ENCODE data around the gene NELFB.

Gene NELFB

GRCh38 chr9:137305798-137306065 lies 50.6 kb downstream of the NELFB start:
- intact Hi-C loops (cut with micrococcal nuclease): no loop called here
- Mint-ChIP-seq H3K9me3 (no peaks in the 10 kb centered on the region), H3K36me3 (ENCODE audit: low read depth) (no peaks in the 10 kb centered on the region), H3K27ac (peak overlapping the region; percentile 32), H3K4me1 (ENCODE audit: low read depth) (peaks cover 51% of the 10 kb centered on the region), H3K27me3 (peaks cover 69% of the 10 kb centered on the region), H3K4me3 (no peak overlapping the region)

- no peaks in the 10 kb centered on the region for H3K9me3 Mint-ChIP-seq
- H3K27ac Mint-ChIP-seq: peak overlapping the region; percentile 64
- no peaks in the 10 kb centered on the region for H3K36me3 Mint-ChIP-seq (ENCODE audit: low read depth)
- H3K27me3 Mint-ChIP-seq: peaks cover 65% of the 10 kb centered on the region
- H3K4me3 Mint-ChIP-seq: no peak overlapping the region
- intact Hi-C loops (cut with micrococcal nuclease): no loop called here
- peaks cover 48% of the 10 kb centered on the region for H3K4me1 Mint-ChIP-seq (ENCODE audit: low read depth)
Measured at GRCh38 chr9:137306066-137306849, 51.1 kb downstream of the NELFB start.

GRCh38 chr9:137306850-137307254 lies 51.7 kb downstream of the NELFB start:
- no peaks in the 10 kb centered on the region for H3K9me3 Mint-ChIP-seq
- H3K36me3 Mint-ChIP-seq (ENCODE audit: low read depth): no peaks in the 10 kb centered on the region
- intact Hi-C loops (cut with micrococcal nuclease): no loop called here
- peak overlapping the region; percentile 67 for H3K4me3 Mint-ChIP-seq
- peaks cover 44% of the 10 kb centered on the region for H3K4me1 Mint-ChIP-seq (ENCODE audit: low read depth)
- H3K27ac Mint-ChIP-seq: peak overlapping the region; percentile 64
- H3K27me3 Mint-ChIP-seq: peaks cover 61% of the 10 kb centered on the region

- H3K4me3 Mint-ChIP-seq: peak overlapping the region; percentile 67
- H3K9me3 Mint-ChIP-seq: no peaks in the 10 kb centered on the region
- peaks cover 44% of the 10 kb centered on the region for H3K4me1 Mint-ChIP-seq (ENCODE audit: low read depth)
- no peaks in the 10 kb centered on the region for H3K36me3 Mint-ChIP-seq (ENCODE audit: low read depth)
- H3K27ac Mint-ChIP-seq: peak overlapping the region; percentile 64
- H3K27me3 Mint-ChIP-seq: peaks cover 61% of the 10 kb centered on the region
- intact Hi-C loops (cut with micrococcal nuclease): no loop called here
Measured at GRCh38 chr9:137307255-137308056, 52.3 kb downstream of the NELFB start.

GRCh38 chr9:137308057-137308619 lies 53.0 kb downstream of the NELFB start:
- Mint-ChIP-seq H3K9me3 (no peaks in the 10 kb centered on the region), H3K4me3 (no peak overlapping the region), H3K27me3 (peaks cover 60% of the 10 kb centered on the region), H3K36me3 (ENCODE audit: low read depth) (no peaks in the 10 kb centered on the region), H3K27ac (peak overlapping the region; percentile 64), H3K4me1 (ENCODE audit: low read depth) (peaks cover 43% of the 10 kb centered on the region)
- intact Hi-C loops (cut with micrococcal nuclease): no loop called here

- peak overlapping the region; percentile 22 for H3K27ac Mint-ChIP-seq
- no peak overlapping the region for H3K4me3 Mint-ChIP-seq
- intact Hi-C loops (cut with micrococcal nuclease): no loop called here
- H3K27me3 Mint-ChIP-seq: peaks cover 55% of the 10 kb centered on the region
- peaks cover 34% of the 10 kb centered on the region for H3K4me1 Mint-ChIP-seq (ENCODE audit: low read depth)
- no peaks in the 10 kb centered on the region for H3K9me3 Mint-ChIP-seq
- H3K36me3 Mint-ChIP-seq (ENCODE audit: low read depth): no peaks in the 10 kb centered on the region
Measured at GRCh38 chr9:137309368-137310188, 54.5 kb downstream of the NELFB start.

GRCh38 chr9:137310189-137311052 lies 55.3 kb downstream of the NELFB start:
- H3K9me3 Mint-ChIP-seq: no peaks in the 10 kb centered on the region
- intact Hi-C loops (cut with micrococcal nuclease): no loop called here
- no peaks in the 10 kb centered on the region for H3K36me3 Mint-ChIP-seq (ENCODE audit: low read depth)
- H3K27ac Mint-ChIP-seq: peak overlapping the region; percentile 51
- peaks cover 54% of the 10 kb centered on the region for H3K27me3 Mint-ChIP-seq
- H3K4me1 Mint-ChIP-seq (ENCODE audit: low read depth): peaks cover 31% of the 10 kb centered on the region
- H3K4me3 Mint-ChIP-seq: no peak overlapping the region

GRCh38 chr9:137311171-137311985 lies 56.3 kb downstream of the NELFB start:
- intact Hi-C loops (cut with micrococcal nuclease): no loop called here
- Mint-ChIP-seq H3K4me3 (no peak overlapping the region), H3K27me3 (peaks cover 54% of the 10 kb centered on the region), H3K27ac (peak overlapping the region; percentile 51), H3K36me3 (ENCODE audit: low read depth) (no peaks in the 10 kb centered on the region), H3K9me3 (no peaks in the 10 kb centered on the region), H3K4me1 (ENCODE audit: low read depth) (peaks cover 23% of the 10 kb centered on the region)

GRCh38 chr9:137311986-137312851 lies 57.1 kb downstream of the NELFB start:
- peaks cover 54% of the 10 kb centered on the region for H3K27me3 Mint-ChIP-seq
- H3K36me3 Mint-ChIP-seq (ENCODE audit: low read depth): no peaks in the 10 kb centered on the region
- intact Hi-C loops (cut with micrococcal nuclease): no loop called here
- H3K27ac Mint-ChIP-seq: no peak overlapping the region
- H3K9me3 Mint-ChIP-seq: no peaks in the 10 kb centered on the region
- peaks cover 20% of the 10 kb centered on the region for H3K4me1 Mint-ChIP-seq (ENCODE audit: low read depth)
- no peak overlapping the region for H3K4me3 Mint-ChIP-seq

GRCh38 chr9:137312852-137313325 lies 57.8 kb downstream of the NELFB start:
- Mint-ChIP-seq H3K4me3 (no peak overlapping the region), H3K27ac (no peak overlapping the region), H3K27me3 (peaks cover 54% of the 10 kb centered on the region), H3K4me1 (ENCODE audit: low read depth) (peaks cover 13% of the 10 kb centered on the region), H3K9me3 (no peaks in the 10 kb centered on the region), H3K36me3 (ENCODE audit: low read depth) (no peaks in the 10 kb centered on the region)
- intact Hi-C loops (cut with micrococcal nuclease): no loop called here

- Mint-ChIP-seq H3K27me3 (peaks cover 50% of the 10 kb centered on the region), H3K9me3 (no peaks in the 10 kb centered on the region), H3K36me3 (ENCODE audit: low read depth) (no peaks in the 10 kb centered on the region), H3K27ac (no peak overlapping the region), H3K4me1 (ENCODE audit: low read depth) (peaks cover 7% of the 10 kb centered on the region), H3K4me3 (no peak overlapping the region)
- intact Hi-C loops (cut with micrococcal nuclease): no loop called here
Measured at GRCh38 chr9:137313326-137313936, 58.3 kb downstream of the NELFB start.

Measured in dendritic cell treated with granulocyte-macrophage colony-stimulating factor and Interleukin-4, amounts not matched to agents 40 ng/mL and 50 ng/mL, for 4 days (primary cell).